Measurements from ENCODE around the gene KLHDC10. TPM values are rescaled to one million over a fixed set of nuclear protein-coding genes. Genes with fewer than 3 reads are reported as not detected.

The KLHDC10 gene
- total and polyA plus RNA-seq, 2 experiments from 2014 or later: 6.2 to 14.4 TPM

- Histone ChIP-seq H3K27me3 (no peaks in the 10 kb centered on the region), H3K4me1 (ENCODE audit: low read depth) (no peaks in the 10 kb centered on the region), H3K27ac (no peak overlapping the region), H3K4me3 (no peak overlapping the region), H3K9me3 (ENCODE audit: low read depth) (no peaks in the 10 kb centered on the region), H3K36me3 (no peaks in the 10 kb centered on the region)
- DNase-seq (ENCODE audit: low read depth in 1 of 2, low spot score in 1 of 2): no peak
- TF ChIP-seq, protein P1, sequence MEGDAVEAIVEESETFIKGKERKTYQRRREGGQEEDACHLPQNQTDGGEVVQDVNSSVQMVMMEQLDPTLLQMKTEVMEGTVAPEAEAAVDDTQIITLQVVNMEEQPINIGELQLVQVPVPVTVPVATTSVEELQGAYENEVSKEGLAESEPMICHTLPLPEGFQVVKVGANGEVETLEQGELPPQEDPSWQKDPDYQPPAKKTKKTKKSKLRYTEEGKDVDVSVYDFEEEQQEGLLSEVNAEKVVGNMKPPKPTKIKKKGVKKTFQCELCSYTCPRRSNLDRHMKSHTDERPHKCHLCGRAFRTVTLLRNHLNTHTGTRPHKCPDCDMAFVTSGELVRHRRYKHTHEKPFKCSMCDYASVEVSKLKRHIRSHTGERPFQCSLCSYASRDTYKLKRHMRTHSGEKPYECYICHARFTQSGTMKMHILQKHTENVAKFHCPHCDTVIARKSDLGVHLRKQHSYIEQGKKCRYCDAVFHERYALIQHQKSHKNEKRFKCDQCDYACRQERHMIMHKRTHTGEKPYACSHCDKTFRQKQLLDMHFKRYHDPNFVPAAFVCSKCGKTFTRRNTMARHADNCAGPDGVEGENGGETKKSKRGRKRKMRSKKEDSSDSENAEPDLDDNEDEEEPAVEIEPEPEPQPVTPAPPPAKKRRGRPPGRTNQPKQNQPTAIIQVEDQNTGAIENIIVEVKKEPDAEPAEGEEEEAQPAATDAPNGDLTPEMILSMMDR (IDR thresholded peaks at IDR 0.05; ENCODE audit: low read depth, low read length): no peak
These were observed 25.5 kb downstream of the KLHDC10 start for GRCh38 chr7:130095812-130096211.

GRCh38 chr7:130096243-130096827 lies 26.0 kb downstream of the KLHDC10 start:
- Histone ChIP-seq H3K36me3 (no peaks in the 10 kb centered on the region), H3K27ac (no peak overlapping the region), H3K4me3 (no peak overlapping the region), H3K4me1 (ENCODE audit: low read depth) (no peaks in the 10 kb centered on the region), H3K27me3 (no peaks in the 10 kb centered on the region), H3K9me3 (ENCODE audit: low read depth) (no peaks in the 10 kb centered on the region)
- TF ChIP-seq, protein P1 (IDR thresholded peaks at IDR 0.05; ENCODE audit: low read depth, low read length): peak; percentile 20
- no peak for DNase-seq (ENCODE audit: low read depth in 1 of 2, low spot score in 1 of 2)

GRCh38 chr7:130099331-130099730 lies 29.0 kb downstream of the KLHDC10 start:
- Histone ChIP-seq H3K36me3 (no peaks in the 10 kb centered on the region), H3K27ac (no peak overlapping the region), H3K4me3 (no peak overlapping the region), H3K27me3 (no peaks in the 10 kb centered on the region), H3K4me1 (ENCODE audit: low read depth) (no peaks in the 10 kb centered on the region), H3K9me3 (ENCODE audit: low read depth) (no peaks in the 10 kb centered on the region)
- TF ChIP-seq, protein P1 (IDR thresholded peaks at IDR 0.05; ENCODE audit: low read depth, low read length): no peak
- DNase-seq (ENCODE audit: low read depth in 1 of 2, low spot score in 1 of 2): no peak

- Histone ChIP-seq H3K4me3 (no peak overlapping the region), H3K27me3 (no peaks in the 10 kb centered on the region), H3K9me3 (ENCODE audit: low read depth) (no peaks in the 10 kb centered on the region), H3K27ac (no peak overlapping the region), H3K4me1 (ENCODE audit: low read depth) (no peaks in the 10 kb centered on the region), H3K36me3 (no peaks in the 10 kb centered on the region)
- no peak for DNase-seq (ENCODE audit: low read depth in 1 of 2, low spot score in 1 of 2)
- TF ChIP-seq, protein P1 (IDR thresholded peaks at IDR 0.05; ENCODE audit: low read depth, low read length): no peak
These were observed 32.3 kb downstream of the KLHDC10 start for GRCh38 chr7:130102588-130102987.

DNA sequence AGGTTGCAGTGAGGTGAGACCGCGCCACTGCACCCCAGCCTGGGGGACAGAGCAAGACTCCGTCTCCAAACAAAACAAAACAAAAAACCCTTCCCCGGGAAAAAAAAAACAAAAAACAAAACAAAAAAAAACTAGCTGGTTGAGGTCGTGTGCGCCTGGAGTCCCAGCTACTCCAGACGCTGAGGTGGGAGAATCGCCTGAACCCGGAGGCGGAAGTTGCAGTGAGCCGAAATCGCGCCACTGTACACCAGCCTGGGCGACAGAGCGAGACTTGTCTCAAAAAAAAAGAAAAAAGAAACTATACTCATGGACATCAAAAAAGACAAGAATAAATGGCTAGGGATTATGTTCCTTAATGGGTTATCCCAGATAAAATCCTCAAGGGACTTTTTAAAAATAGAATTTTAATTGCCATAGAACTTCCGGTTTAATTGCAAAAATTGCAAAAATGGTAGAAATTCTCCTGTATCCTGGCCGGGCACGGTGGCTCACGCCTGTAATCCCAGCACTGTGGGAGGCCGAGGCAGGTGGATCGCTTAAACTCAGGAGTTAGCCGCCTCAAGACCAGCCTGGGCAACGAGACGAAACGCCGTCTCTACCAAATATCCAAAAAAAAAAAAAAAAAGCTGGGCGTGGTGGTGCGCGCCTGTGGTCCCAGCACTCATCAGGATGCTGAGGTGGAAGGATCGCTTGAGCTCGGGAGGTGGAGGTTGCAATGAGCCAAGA lies 37.8 kb downstream of the KLHDC10 start:
- TF ChIP-seq, protein P1 (IDR thresholded peaks at IDR 0.05; ENCODE audit: low read depth, low read length): no peak
- H3K36me3 ChIP-seq: no peaks in the 10 kb centered on the region
- H3K4me1 ChIP-seq (ENCODE audit: low read depth): no peaks in the 10 kb centered on the region
- H3K4me3 ChIP-seq: no peak overlapping the region
- no peaks in the 10 kb centered on the region for H3K27me3 ChIP-seq
- DNase-seq (ENCODE audit: low read depth in 1 of 2, low spot score in 1 of 2): no peak
- H3K27ac ChIP-seq: no peak overlapping the region
- H3K9me3 ChIP-seq (ENCODE audit: low read depth): no peaks in the 10 kb centered on the region

Measured in cardiac muscle cell (in vitro differentiated cells and primary cell).